NCI-H2081 treated with DMSO at 0.1 percent for 48 hours (cell line): Measurements from ENCODE around the gene HDGFL2.
A peak's percentile ranks its signal among the peaks of the same experiment; 100 is the strongest.

Experiments used
- DNase-seq: peaks from one replicate; lab custom pipeline; 2025; lab: John Stamatoyannopoulos, UW

HDGFL2 gene

DNA sequence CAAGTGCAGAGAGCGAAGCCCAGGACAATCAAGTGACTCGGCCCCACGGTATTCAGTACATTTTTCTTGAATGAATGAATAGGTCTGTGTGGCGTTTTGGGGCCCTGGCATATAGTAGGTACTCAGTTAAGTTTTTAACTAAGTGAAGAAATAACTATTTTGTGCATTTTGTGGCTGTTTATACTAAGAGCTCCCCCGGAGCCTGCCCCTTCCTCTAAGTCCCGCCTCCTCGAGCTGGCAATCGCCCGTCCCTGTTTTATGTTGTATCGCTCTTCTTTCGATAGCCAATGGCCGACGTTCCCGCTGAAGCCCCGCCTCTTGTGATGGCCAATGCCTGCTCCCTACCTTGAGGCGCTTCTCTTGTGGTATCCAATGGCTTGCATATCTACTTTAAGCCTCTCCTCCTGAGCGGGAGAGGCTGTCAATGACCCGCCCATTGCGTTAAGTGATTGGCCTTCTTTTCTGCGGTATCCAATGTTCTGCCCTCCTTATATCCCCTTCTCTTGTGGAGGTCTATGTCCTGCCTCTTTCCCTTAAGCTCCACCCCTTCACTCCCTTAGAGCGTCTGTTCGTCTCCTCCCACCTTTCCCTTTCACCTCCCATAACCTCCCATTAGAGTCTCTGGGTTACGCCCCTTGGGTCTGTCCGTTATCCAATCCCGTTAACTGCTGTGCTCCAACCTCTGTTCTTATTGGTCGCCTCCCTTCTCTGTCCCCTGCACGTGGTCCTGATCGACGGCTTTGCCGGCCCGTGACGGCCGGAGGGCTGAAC lies 509 bp upstream of the HDGFL2 start:
- DNase-seq: peak; percentile 100

DNA sequence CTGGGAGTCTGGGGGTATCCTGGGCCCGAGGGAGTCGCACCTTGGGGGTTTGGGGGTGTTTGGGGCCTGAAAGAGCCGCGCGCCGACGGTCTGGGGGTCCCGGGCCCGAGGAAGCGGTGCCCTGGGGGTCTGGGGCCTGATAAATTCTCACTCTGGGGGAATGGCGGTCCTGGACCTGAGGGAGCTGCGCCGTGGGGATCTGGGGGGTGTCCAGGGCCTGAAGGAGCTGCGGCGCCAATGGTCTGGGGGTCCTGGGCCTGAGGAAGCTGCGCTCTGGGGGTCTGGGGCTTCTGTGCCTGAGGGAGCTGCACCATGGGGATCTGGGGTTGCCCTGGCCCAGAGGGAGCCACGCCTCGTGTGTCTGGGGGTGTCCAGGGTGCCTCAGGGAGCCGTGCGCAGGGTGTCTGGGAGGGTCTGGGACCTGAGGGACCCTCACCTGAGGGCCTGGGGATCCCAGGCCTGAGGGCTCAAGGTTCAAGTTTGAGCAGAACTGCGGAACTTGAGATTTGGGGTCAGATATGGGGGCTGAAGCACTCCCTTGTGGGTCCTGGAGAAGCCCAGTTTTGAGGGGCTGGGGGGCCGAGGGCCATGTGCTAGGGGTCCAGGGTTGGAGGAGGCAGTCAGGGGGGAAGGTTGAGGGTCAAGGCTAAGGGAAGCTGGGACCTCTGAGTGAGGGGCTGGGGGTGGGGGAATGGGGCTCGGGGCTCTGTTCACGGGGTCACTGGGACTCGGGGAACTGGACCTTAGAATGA lies 1.1 kb downstream of the HDGFL2 start:
- DNase-seq: no peak

DNA sequence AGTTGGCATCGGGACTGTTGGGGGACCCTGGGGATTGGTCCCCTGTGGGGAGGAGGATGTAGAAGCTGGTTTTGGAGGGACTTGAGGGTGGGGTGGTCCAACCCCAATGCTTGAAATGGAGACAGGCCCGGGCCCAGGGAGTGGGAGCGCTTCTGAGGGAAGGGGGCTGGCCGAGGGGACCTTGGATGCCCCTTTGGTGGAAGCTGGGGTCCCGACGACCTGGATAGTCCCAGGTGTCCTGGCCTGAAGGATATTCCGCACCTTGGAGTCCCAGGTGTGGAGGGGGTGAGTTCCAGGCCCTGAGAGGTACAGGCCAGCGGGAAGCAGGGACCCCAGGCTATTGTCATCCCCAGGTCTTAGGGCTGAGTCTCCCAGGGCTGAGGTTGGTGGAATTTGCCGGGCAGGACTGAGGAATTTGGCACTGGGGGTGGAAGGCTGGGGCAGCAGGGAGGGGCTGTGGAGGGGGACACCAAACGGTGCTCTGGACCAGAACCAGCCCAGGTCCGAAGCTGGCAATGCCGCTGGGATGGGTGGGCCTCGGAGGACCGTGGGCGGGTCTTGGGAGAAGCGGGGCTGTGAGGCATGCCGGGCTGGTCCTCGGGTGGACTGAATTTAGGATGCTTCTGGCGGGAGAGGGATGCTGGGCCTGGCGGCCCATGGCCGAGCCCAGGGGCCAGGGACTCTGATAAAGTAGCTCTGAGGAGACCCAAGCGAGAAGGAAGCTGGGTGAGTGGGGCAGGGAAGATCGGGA lies 1.8 kb downstream of the HDGFL2 start:
- DNase-seq: no peak

- peak; percentile 48 for DNase-seq
Measured at GRCh38 chr19:4474514-4475022, 2.5 kb downstream of the HDGFL2 start.

DNA sequence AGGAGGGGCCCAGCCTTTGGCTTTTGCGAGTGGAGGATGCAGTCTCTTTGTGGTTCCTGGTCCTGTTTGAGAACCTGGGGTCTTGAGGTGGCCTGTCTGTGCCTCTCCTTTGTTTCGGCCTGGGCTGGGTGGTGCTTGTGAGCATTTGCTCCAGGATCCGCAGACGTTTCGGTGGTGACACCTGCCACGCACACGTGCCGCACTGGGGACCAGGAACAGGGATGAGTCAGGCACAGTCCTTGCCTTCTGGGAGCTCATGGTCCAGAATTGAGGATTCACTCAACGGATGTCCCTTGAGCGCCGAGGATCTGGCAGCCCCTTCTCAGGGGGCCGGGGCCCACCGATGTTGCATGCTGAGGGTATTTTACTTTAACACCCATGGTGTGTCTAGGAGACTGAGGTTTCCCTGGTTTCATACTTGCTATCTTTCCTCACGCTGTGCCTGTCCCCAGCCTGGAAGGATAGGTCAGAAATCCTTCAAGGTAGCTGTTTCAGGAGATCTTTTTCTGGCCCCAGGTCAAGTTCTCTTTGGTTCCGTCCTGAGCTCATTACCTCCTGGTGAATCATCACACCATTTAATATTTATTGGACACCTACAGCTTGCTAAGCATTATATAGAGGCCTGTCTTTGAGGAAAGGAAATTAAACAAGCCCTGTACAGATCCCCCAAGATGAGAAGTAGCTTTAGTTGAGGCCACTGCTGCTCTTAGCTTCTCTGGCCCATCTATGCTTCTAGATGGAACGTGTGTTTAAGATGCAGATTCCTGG lies 5.1 kb downstream of the HDGFL2 start:
- DNase-seq: no peak

- no peak for DNase-seq
Measured at GRCh38 chr19:4482721-4483364, 10.7 kb downstream of the HDGFL2 start.

DNA sequence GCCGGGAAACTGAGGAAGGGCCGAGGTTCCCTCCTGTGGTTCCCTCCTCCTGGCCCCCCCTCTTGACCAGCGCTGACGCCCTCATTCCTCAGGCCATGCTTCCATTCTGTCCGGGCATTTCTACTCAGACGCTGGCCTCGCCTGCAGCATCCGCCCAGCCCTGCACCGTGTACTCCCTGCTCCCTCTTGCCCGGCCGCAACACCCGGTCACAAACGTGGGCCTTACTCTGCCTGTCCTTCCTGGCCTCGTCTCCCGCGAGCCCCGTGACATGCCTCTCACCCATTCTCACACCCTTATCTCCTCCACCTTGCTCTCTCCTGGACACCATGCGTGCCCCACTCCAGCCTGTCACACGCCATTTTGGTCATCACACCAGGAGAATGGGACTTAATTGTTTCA lies 11.3 kb downstream of the HDGFL2 start:
- no peak for DNase-seq

GRCh38 chr19:4487572-4487971 lies 15.5 kb downstream of the HDGFL2 start:
- no peak for DNase-seq

DNA sequence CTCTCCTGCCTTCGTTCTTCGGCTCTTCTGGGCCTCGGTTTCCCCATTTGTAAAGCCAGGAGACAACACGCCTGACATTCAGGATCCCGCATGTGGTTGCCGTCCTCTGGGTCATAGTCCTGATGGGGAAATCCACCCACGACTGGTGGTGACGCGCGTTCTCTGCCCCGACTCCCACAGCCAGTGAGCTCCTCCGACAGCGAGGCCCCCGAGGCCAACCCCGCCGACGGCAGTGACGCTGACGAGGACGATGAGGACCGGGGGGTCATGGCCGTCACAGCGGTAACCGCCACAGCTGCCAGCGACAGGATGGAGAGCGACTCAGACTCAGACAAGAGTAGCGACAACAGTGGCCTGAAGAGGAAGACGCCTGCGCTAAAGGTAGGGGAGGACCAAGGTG lies 16.4 kb downstream of the HDGFL2 start:
- no peak for DNase-seq

DNA sequence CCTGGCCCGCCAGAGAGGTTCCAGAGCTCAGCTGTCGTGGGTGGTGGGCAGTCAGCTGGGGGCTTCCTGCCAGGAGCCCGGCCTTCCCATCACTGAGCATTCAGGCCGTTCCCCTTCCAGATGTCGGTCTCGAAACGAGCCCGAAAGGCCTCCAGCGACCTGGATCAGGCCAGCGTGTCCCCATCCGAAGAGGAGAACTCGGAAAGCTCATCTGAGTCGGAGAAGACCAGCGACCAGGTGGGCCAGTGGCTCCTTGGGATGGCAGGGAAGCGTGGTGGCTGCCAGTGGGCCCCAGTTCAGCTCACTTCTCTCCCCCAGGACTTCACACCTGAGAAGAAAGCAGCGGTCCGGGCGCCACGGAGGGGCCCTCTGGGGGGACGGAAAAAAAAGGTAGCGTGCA lies 19.3 kb downstream of the HDGFL2 start:
- no peak for DNase-seq

DNA sequence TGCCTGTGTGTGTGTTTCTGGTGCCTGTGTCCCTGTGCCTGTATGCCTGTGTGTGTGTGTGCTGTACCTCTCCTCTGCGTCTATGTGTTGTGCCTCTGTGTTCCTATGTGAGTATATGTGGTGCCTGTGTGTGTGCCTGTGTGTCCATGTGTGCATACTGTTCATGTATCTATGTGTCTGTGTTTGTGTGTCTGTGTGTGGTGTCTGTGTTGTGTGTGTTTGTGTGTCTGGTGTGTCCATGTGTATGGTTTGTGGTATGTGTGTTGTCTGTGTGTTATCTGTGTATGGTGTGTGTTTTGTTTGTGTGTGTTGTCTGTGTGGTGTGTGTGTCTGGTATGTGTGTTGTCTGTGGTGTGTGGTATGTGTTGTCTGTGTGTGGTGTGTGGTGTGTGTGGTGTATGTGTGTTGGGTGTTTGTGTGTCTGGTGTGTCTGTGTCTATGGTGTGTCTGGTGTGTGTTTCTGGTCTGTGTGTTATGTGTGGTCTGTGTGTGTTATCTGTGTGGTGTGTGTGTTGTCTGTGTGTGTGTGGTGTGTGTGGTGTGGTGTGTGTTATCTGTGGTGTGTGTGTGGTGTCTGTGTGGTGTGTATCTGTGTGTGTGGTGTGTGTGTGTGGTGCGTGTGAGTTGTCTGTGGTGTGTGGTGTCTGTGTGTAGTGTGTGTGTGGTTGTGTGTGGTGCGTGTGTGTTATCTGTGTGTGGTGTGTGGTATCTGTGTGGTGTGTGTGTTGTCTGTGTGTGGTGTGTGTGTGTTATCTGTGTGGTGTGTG lies 20.4 kb downstream of the HDGFL2 start:
- DNase-seq: no peak

- no peak for DNase-seq
Measured at GRCh38 chr19:4493104-4493928, 21.2 kb downstream of the HDGFL2 start.

GRCh38 chr19:4493929-4494690 lies 22.0 kb downstream of the HDGFL2 start:
- DNase-seq: no peak

DNA sequence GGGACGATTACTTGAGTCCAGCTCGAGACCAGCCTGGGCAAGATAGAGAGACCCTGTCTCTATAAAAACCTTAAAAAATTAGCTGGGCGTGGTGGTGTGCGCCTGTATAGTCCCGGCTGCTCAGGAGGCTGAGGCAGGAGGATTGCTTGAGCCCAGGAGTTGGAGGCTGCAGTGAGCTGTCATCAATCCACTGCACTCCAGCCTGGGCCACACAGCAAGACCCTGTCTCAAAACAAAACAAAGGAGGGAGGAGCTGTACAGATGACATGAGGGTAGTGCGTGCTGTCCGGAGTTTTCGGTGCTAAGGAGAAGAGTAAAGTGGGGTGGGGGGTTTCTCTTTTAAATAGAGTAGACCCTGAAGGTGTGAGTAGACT lies 22.6 kb downstream of the HDGFL2 start:
- DNase-seq: no peak

GRCh38 chr19:4495471-4495870 lies 23.4 kb downstream of the HDGFL2 start:
- no peak for DNase-seq

GRCh38 chr19:4496304-4496703 lies 24.2 kb downstream of the HDGFL2 start:
- DNase-seq: no peak

DNA sequence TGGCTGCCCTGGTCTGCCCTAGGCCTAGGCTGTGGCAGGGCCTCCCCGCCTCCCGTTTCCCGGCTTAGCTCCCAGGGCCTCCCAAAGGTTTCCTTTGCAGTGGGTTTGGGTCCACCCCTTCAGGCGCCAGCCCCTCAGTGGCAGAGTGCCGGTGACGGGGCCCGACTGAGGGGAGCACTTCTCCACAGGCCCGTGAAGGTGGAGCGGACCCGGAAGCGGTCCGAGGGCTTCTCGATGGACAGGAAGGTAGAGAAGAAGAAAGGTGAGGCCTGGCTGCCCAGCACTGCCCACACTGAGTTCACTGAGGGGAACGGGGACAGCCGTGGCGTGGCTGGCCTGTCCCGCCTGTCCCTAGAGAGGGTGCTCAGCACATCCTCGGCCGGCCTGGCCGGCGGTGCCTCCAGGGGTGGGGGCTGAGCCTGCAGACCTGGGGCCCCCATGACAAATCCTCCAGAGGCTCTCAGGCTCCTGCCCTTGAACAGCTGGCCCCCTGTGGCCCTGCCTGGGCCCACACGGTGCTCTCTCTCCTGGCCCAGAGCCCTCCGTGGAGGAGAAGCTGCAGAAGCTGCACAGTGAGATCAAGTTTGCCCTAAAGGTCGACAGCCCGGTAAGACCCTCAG lies 25.8 kb downstream of the HDGFL2 start:
- DNase-seq: no peak

DNA sequence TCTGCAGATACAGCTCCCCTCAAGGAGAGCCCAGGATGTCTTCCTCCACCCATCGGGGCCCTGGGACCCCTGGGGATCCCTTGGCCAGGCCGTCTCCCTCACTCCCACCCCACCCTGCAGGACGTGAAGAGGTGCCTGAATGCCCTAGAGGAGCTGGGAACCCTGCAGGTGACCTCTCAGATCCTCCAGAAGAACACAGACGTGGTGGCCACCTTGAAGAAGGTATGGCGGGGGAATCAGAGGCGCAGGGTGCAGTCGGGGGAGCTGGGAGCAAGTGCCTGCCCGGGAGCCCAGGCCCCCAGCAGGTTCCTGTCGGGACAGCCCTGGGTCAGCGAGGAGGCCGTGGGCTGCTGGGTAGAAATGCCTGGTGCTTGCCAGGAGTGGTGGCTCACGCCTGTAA lies 26.6 kb downstream of the HDGFL2 start:
- DNase-seq: no peak

- DNase-seq: no peak
Measured at GRCh38 chr19:4499318-4499717, 27.2 kb downstream of the HDGFL2 start.
